Measurements from ENCODE around the gene KRTAP10-10. TPM values are rescaled to one million over a fixed set of nuclear protein-coding genes. Genes with fewer than 3 reads are reported as not detected.

Gene KRTAP10-10
- total and polyA plus RNA-seq, 2 experiments from 2014 or later: not detected

GRCh38 chr21:44612029-44612486 is 25.1 kb upstream of the KRTAP10-10 start, which contains the start of gene KRTAP10-8:
Gene KRTAP10-8 (plus strand): TSS chr21:44612079. CDS start chr21:44612101, 22 bp downstream.
- no peaks in the 10 kb centered on the region for H3K27me3 ChIP-seq
- no peaks in the 10 kb centered on the region for H3K36me3 ChIP-seq
- H3K27ac ChIP-seq: no peak within 1 kb of the TSS
- H3K4me3 ChIP-seq: no peak within 1 kb of the TSS
- TF ChIP-seq, protein P1, sequence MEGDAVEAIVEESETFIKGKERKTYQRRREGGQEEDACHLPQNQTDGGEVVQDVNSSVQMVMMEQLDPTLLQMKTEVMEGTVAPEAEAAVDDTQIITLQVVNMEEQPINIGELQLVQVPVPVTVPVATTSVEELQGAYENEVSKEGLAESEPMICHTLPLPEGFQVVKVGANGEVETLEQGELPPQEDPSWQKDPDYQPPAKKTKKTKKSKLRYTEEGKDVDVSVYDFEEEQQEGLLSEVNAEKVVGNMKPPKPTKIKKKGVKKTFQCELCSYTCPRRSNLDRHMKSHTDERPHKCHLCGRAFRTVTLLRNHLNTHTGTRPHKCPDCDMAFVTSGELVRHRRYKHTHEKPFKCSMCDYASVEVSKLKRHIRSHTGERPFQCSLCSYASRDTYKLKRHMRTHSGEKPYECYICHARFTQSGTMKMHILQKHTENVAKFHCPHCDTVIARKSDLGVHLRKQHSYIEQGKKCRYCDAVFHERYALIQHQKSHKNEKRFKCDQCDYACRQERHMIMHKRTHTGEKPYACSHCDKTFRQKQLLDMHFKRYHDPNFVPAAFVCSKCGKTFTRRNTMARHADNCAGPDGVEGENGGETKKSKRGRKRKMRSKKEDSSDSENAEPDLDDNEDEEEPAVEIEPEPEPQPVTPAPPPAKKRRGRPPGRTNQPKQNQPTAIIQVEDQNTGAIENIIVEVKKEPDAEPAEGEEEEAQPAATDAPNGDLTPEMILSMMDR (IDR thresholded peaks at IDR 0.05; ENCODE audit: low read depth, low read length): no peak
- DNase-seq (ENCODE audit: low read depth in 1 of 2, low spot score in 1 of 2): no peak
- H3K9me3 ChIP-seq (ENCODE audit: low read depth): no peaks in the 10 kb centered on the region
- no peaks in the 10 kb centered on the region for H3K4me1 ChIP-seq (ENCODE audit: low read depth)

- no peaks in the 10 kb centered on the region for H3K9me3 ChIP-seq (ENCODE audit: low read depth)
- no peaks in the 10 kb centered on the region for H3K27me3 ChIP-seq
- no peak overlapping the region for H3K27ac ChIP-seq
- H3K36me3 ChIP-seq: no peaks in the 10 kb centered on the region
- TF ChIP-seq, protein P1 (IDR thresholded peaks at IDR 0.05; ENCODE audit: low read depth, low read length): no peak
- no peak for DNase-seq (ENCODE audit: low read depth in 1 of 2, low spot score in 1 of 2)
- H3K4me3 ChIP-seq: no peak overlapping the region
- no peaks in the 10 kb centered on the region for H3K4me1 ChIP-seq (ENCODE audit: low read depth)
Observed at GRCh38 chr21:44612669-44613229, 24.4 kb upstream of the KRTAP10-10 start.

GRCh38 chr21:44613386-44614155 is 23.6 kb upstream of the KRTAP10-10 start:
- H3K36me3 ChIP-seq: no peaks in the 10 kb centered on the region
- no peaks in the 10 kb centered on the region for H3K4me1 ChIP-seq (ENCODE audit: low read depth)
- H3K27me3 ChIP-seq: no peaks in the 10 kb centered on the region
- H3K4me3 ChIP-seq: no peak overlapping the region
- TF ChIP-seq, protein P1 (IDR thresholded peaks at IDR 0.05; ENCODE audit: low read depth, low read length): no peak
- no peaks in the 10 kb centered on the region for H3K9me3 ChIP-seq (ENCODE audit: low read depth)
- no peak for DNase-seq (ENCODE audit: low read depth in 1 of 2, low spot score in 1 of 2)
- no peak overlapping the region for H3K27ac ChIP-seq

DNA sequence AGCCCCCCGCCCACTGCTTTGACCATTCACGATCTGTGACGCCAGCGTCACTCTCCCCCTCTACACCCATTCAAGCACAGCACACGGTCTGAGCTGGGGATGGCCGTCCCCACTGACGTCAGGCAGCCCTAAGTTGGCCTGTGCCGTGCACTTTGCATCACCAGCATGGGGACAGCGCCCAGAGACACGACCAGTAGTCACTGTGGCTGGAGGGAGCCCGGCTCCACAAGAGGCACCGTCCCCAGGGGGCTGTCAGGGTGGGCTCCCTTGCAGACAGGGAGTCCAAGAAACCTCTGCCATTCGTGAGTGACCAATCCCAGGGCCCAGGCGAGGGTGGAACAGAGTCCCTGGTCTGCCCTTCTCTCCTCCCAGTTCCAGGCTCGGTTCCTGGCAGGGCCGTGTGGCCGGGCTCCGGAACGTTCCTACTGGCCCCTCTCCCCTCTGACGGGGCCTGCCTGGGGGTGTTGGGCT is 23.0 kb upstream of the KRTAP10-10 start:
- H3K27me3 ChIP-seq: no peaks in the 10 kb centered on the region
- no peaks in the 10 kb centered on the region for H3K9me3 ChIP-seq (ENCODE audit: low read depth)
- no peaks in the 10 kb centered on the region for H3K36me3 ChIP-seq
- no peak for DNase-seq (ENCODE audit: low read depth in 1 of 2, low spot score in 1 of 2)
- no peak overlapping the region for H3K4me3 ChIP-seq
- H3K27ac ChIP-seq: no peak overlapping the region
- TF ChIP-seq, protein P1 (IDR thresholded peaks at IDR 0.05; ENCODE audit: low read depth, low read length): no peak
- no peaks in the 10 kb centered on the region for H3K4me1 ChIP-seq (ENCODE audit: low read depth)

DNA sequence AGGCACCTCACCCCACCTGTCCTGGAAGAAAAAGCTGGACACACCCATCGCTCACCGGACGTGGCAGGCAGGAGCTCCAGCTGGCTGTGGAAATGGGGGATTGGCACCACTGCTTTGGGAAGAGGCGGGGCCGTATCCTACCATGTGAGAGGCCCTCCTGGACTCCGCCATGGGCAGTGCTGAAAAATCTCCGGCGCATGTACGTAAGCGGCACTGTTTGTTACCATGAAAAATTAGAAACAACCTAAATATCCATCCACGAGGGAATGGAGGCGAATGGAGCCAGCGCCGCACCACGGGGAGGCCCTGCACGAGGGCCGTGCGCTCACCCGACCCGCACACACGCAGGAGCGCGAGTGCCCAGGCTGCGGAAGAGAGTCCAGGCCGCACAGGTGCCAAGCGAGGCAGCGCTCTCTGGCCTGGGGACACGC is 22.2 kb upstream of the KRTAP10-10 start:
- Histone ChIP-seq H3K9me3 (ENCODE audit: low read depth) (no peaks in the 10 kb centered on the region), H3K4me1 (ENCODE audit: low read depth) (no peaks in the 10 kb centered on the region), H3K36me3 (no peaks in the 10 kb centered on the region), H3K27ac (no peak overlapping the region), H3K27me3 (no peaks in the 10 kb centered on the region), H3K4me3 (no peak overlapping the region)
- TF ChIP-seq, protein P1 (IDR thresholded peaks at IDR 0.05; ENCODE audit: low read depth, low read length): no peak
- no peak for DNase-seq (ENCODE audit: low read depth in 1 of 2, low spot score in 1 of 2)
